Natural killer cell treated with Interleukin-12 subunit alpha and Interleukin-12 subunit beta and Interleukin-15 and Interleukin-18, amount 100 ng/mL, for 72 hours (primary cell): ENCODE measurements around the gene FBLN1. TPM values are rescaled to one million over a fixed set of nuclear protein-coding genes. Genes with fewer than 3 reads are reported as not detected.
A peak's percentile ranks its signal among the peaks of the same experiment; 100 is the strongest.
"Not testable (repeated sequence)": the region's sequence is repeated elsewhere in the genome, so short reads cannot be mapped to it uniquely, and the experiment has no call there.

Source experiments
- ATAC-seq, 2 donors: fragments of 150-1000 bp; cut with Tn5 transposase in 1 of 2; sonication (Bioruptor Pico), chemical (Tn5 transposase) in 1 of 2; 2 replicates each; pipeline ENCODE4 v1.10.0; 2021
- DNase-seq: peaks from one replicate; pipeline ENCODE4 v3.0.0; 2022; ENCODE audit warnings: low spot score
- H3K27ac Mint-ChIP-seq, 2 donors: 1 replicate in 1 of 2; 2 replicates in 1 of 2; pipeline ENCODE4 v1.8.0; 2022; ENCODE audit warnings: mixed read lengths in 2 of 2, mild to moderate bottlenecking in 1 of 2, moderate library complexity in 1 of 2
- H3K27me3 Mint-ChIP-seq, 2 donors: 1 replicate in 1 of 2; 2 replicates in 1 of 2; pipeline ENCODE4 v1.8.0; 2022; ENCODE audit warnings: mixed read lengths in 2 of 2
- H3K36me3 Mint-ChIP-seq: one replicate; pipeline ENCODE4 v1.8.0; 2022; ENCODE audit warnings: mixed read lengths
- H3K4me1 Mint-ChIP-seq, 2 donors: 1 replicate in 1 of 2; 2 replicates in 1 of 2; pipeline ENCODE4 v1.8.0; 2022; ENCODE audit warnings: low read depth in 2 of 2, mixed read lengths in 2 of 2, mild to moderate bottlenecking in 1 of 2
- H3K4me3 Mint-ChIP-seq: one replicate; pipeline ENCODE4 v1.8.0; 2022; ENCODE audit warnings: mixed read lengths
- H3K9me3 Mint-ChIP-seq: 2 replicates; pipeline ENCODE4 v1.8.0; 2022; ENCODE audit warnings: mixed read lengths
- total RNA-seq, 2 donors: library from RNA; stranded (reverse); gene quantifications; one replicate each; pipeline ENCODE4 v1.2.3, GENCODE V29; 2022

The FBLN1 gene
- total RNA-seq, 2 donors from 2014 or later: not detected

GRCh38 chr22:45594123-45594941, 91.6 kb downstream of the FBLN1 start:
- H3K27ac Mint-ChIP-seq: no peak overlapping the region
- no peak overlapping the region for H3K4me3 Mint-ChIP-seq
- peaks cover 8% of the 10 kb centered on the region in 2 donors for H3K27me3 Mint-ChIP-seq
- no peaks in the 10 kb centered on the region for H3K9me3 Mint-ChIP-seq
- no peaks in the 10 kb centered on the region for H3K36me3 Mint-ChIP-seq
- ATAC-seq: no peak
- DNase-seq: no peak
- peaks cover 0 to 3% of the 10 kb centered on the region in 2 donors for H3K4me1 Mint-ChIP-seq

- Mint-ChIP-seq H3K36me3 (no peaks in the 10 kb centered on the region), H3K4me1 (no peaks in the 10 kb centered on the region), H3K27ac (no peak overlapping the region), H3K27me3 (peaks cover 8% of the 10 kb centered on the region in 2 donors), H3K9me3 (no peaks in the 10 kb centered on the region), H3K4me3 (no peak overlapping the region)
- DNase-seq (no peak), ATAC-seq (no peak)
These were observed 94.9 kb downstream of the FBLN1 start for GRCh38 chr22:45597460-45598192.

- no peaks in the 10 kb centered on the region for H3K4me1 Mint-ChIP-seq
- no peaks in the 10 kb centered on the region for H3K9me3 Mint-ChIP-seq
- no peak overlapping the region for H3K27ac Mint-ChIP-seq
- H3K27me3 Mint-ChIP-seq: peaks cover 5 to 8% of the 10 kb centered on the region in 2 donors
- DNase-seq (no peak), ATAC-seq (peak in 1 of 2 donors; percentile 21)
- no peak overlapping the region for H3K4me3 Mint-ChIP-seq
- H3K36me3 Mint-ChIP-seq: no peaks in the 10 kb centered on the region
These were observed 96.0 kb downstream of the FBLN1 start for GRCh38 chr22:45598596-45599217.

GRCh38 chr22:45599836-45600577, 97.3 kb downstream of the FBLN1 start:
- H3K27me3 Mint-ChIP-seq: no peaks in the 10 kb centered on the region
- no peaks in the 10 kb centered on the region for H3K9me3 Mint-ChIP-seq
- H3K4me3 Mint-ChIP-seq: no peak overlapping the region
- H3K4me1 Mint-ChIP-seq: no peaks in the 10 kb centered on the region
- H3K27ac Mint-ChIP-seq: no peak overlapping the region
- DNase-seq (no peak), ATAC-seq (no peak)
- no peaks in the 10 kb centered on the region for H3K36me3 Mint-ChIP-seq

GRCh38 chr22:45600790-45601730, 98.4 kb downstream of the FBLN1 start:
- no peaks in the 10 kb centered on the region for H3K36me3 Mint-ChIP-seq
- no peaks in the 10 kb centered on the region for H3K9me3 Mint-ChIP-seq
- DNase-seq (no peak), ATAC-seq (no peak)
- no peaks in the 10 kb centered on the region for H3K4me1 Mint-ChIP-seq
- no peak overlapping the region for H3K27ac Mint-ChIP-seq
- H3K4me3 Mint-ChIP-seq: no peak overlapping the region
- no peaks in the 10 kb centered on the region for H3K27me3 Mint-ChIP-seq

- no peak overlapping the region for H3K27ac Mint-ChIP-seq
- no peak overlapping the region for H3K4me3 Mint-ChIP-seq
- H3K27me3 Mint-ChIP-seq: peaks cover 0 to 2% of the 10 kb centered on the region in 2 donors
- no peak for ATAC-seq
- H3K4me1 Mint-ChIP-seq: no peaks in the 10 kb centered on the region
- no peaks in the 10 kb centered on the region for H3K9me3 Mint-ChIP-seq
- H3K36me3 Mint-ChIP-seq: no peaks in the 10 kb centered on the region
- DNase-seq: peak; percentile 42
These were observed 99.5 kb downstream of the FBLN1 start for GRCh38 chr22:45602004-45602733.

- DNase-seq (peak; percentile 12), ATAC-seq (no peak)
- H3K4me3 Mint-ChIP-seq: no peak overlapping the region
- peaks cover 0 to 2% of the 10 kb centered on the region in 2 donors for H3K27me3 Mint-ChIP-seq
- H3K36me3 Mint-ChIP-seq: no peaks in the 10 kb centered on the region
- no peak overlapping the region for H3K27ac Mint-ChIP-seq
- H3K4me1 Mint-ChIP-seq: no peaks in the 10 kb centered on the region
- H3K9me3 Mint-ChIP-seq: no peaks in the 10 kb centered on the region
These were observed 100.3 kb downstream of the FBLN1 start for GRCh38 chr22:45602824-45603595.

- Mint-ChIP-seq H3K27ac (no peak overlapping the region), H3K27me3 (peaks cover 0 to 2% of the 10 kb centered on the region in 2 donors), H3K36me3 (no peaks in the 10 kb centered on the region), H3K4me3 (no peak overlapping the region), H3K9me3 (no peaks in the 10 kb centered on the region), H3K4me1 (peaks cover 4 to 5% of the 10 kb centered on the region in 2 donors)
- DNase-seq (no peak), ATAC-seq (no peak)
These were observed 100.9 kb downstream of the FBLN1 start for GRCh38 chr22:45603619-45604018.

- not testable (repeated sequence) for H3K4me3 Mint-ChIP-seq, H3K27me3 Mint-ChIP-seq, H3K9me3 Mint-ChIP-seq, H3K36me3 Mint-ChIP-seq, ATAC-seq, DNase-seq
- peak overlapping the region in 1 of 2 donors; percentile 65 for H3K27ac Mint-ChIP-seq
- peaks cover 15 to 24% of the 10 kb centered on the region in 2 donors for H3K4me1 Mint-ChIP-seq
These were observed 105.4 kb downstream of the FBLN1 start for GRCh38 chr22:45608045-45608444.

GRCh38 chr22:45608763-45609180, 106.1 kb downstream of the FBLN1 start:
- Mint-ChIP-seq H3K9me3 (no peaks in the 10 kb centered on the region), H3K27me3 (peaks cover 0 to 2% of the 10 kb centered on the region in 2 donors), H3K4me1 (peaks cover 15 to 24% of the 10 kb centered on the region in 2 donors), H3K36me3 (no peaks in the 10 kb centered on the region), H3K4me3 (peak overlapping the region; percentile 67), H3K27ac (peak overlapping the region; percentile 65 to 81)
- DNase-seq: no peak
- ATAC-seq: peak; percentile 71 to 74

- H3K9me3 Mint-ChIP-seq: no peaks in the 10 kb centered on the region
- ATAC-seq (peak; percentile 70 to 87), DNase-seq (no peak)
- H3K4me1 Mint-ChIP-seq: peaks cover 15 to 24% of the 10 kb centered on the region in 2 donors
- H3K36me3 Mint-ChIP-seq: no peaks in the 10 kb centered on the region
- peak overlapping the region; percentile 84 for H3K4me3 Mint-ChIP-seq
- H3K27ac Mint-ChIP-seq: peak overlapping the region; percentile 18 to 86
- H3K27me3 Mint-ChIP-seq: no peaks in the 10 kb centered on the region
These were observed 109.8 kb downstream of the FBLN1 start for GRCh38 chr22:45612451-45612901.
